AG09309 (cell line): ENCODE data around the gene TMEM45A.

ENCODE experiments used
- DNase-seq: peaks from one replicate; pipeline ENCODE4 v3.0.0-alpha.2; 2010; ENCODE audit warnings: low read depth
- H3K4me3 ChIP-seq: 2 replicates; pipeline ENCODE4 v1.5.1; 2011; ENCODE audit warnings: mild to moderate bottlenecking, low read depth, low read length, moderate library complexity; ENCODE audit not compliant: control insufficient read depth
- TF ChIP-seq, protein P1 (sequence below): IDR thresholded peaks from 2 replicates; pipeline ENCODE4 v1.5.1; 2011; ENCODE audit warnings: mild to moderate bottlenecking, low read depth, low read length, inconsistent platforms; ENCODE audit not compliant: insufficient read depth, control insufficient read depth; ENCODE audit errors: missing control alignments

The TMEM45A gene

DNA sequence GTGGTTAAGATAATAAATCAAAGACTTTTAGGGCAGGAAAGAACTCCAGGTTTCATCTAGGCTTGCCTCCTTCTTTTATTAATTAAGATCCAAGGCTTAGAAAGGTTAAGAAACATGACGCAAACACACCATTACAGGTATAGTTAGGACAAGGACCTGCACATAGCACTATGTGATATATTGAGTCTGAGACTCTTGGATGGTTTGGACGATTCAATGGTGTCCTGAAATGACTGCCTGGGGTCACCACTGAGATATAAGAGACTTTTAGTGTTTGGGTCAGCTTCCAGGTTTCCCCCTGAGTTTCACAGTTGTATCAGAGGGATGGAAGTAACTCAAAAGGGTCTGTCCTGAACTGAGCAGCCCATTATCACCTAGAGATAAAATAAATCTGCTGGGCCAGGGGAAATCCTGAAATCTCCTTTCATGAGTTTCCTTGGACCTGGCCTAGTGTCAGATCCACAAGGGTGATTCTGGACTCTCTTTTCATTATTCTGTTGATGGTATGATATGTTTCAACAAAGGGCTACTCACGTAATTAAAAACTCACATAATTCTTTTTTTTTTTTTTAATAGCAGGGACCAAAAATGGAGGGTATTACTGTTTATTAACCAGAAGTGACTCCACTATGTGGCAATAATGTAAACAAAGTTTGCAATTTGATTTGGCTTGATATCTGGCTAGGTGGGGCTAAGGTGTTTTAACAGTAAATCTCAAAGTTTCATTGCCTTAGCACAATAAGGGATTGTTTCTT is 61.4 kb downstream of the TMEM45A start:
- TF ChIP-seq, protein P1, sequence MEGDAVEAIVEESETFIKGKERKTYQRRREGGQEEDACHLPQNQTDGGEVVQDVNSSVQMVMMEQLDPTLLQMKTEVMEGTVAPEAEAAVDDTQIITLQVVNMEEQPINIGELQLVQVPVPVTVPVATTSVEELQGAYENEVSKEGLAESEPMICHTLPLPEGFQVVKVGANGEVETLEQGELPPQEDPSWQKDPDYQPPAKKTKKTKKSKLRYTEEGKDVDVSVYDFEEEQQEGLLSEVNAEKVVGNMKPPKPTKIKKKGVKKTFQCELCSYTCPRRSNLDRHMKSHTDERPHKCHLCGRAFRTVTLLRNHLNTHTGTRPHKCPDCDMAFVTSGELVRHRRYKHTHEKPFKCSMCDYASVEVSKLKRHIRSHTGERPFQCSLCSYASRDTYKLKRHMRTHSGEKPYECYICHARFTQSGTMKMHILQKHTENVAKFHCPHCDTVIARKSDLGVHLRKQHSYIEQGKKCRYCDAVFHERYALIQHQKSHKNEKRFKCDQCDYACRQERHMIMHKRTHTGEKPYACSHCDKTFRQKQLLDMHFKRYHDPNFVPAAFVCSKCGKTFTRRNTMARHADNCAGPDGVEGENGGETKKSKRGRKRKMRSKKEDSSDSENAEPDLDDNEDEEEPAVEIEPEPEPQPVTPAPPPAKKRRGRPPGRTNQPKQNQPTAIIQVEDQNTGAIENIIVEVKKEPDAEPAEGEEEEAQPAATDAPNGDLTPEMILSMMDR = no peak

GRCh38 chr3:100554373-100554676 is 61.9 kb downstream of the TMEM45A start:
- TF ChIP-seq, protein P1 = no peak
- no peak overlapping the region for H3K4me3 ChIP-seq
- no peak for DNase-seq

More for the DNA sequence above, 61.4 kb downstream of the TMEM45A start:
- DNase-seq = no peak
- no peak overlapping the region for H3K4me3 ChIP-seq

- no peak for DNase-seq
- TF ChIP-seq, protein P1 = no peak
- H3K4me3 ChIP-seq = no peak overlapping the region
Measured at GRCh38 chr3:100556673-100557310, 64.4 kb downstream of the TMEM45A start.

DNA sequence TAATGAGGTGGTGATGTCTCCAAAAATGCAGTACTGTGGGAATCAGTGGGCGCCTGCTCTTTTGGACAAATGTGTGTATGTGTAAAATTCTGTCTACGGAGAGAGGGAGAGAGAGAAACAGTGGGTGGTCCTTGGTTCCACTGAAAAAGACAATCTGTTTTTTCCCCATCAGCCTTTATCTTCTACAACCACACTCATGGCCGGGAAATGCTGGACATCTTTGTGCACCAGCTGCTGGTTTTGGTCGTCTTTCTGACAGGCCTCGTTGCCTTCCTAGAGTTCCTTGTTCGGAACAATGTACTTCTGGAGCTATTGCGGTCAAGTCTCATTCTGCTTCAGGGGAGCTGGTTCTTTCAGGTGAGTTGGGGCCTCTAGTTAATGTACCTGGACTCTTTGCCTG is 65.8 kb downstream of the TMEM45A start:
- TF ChIP-seq, protein P1 = no peak
- H3K4me3 ChIP-seq = no peak overlapping the region
- DNase-seq = no peak

GRCh38 chr3:100560426-100560825 is 68.0 kb downstream of the TMEM45A start:
- TF ChIP-seq, protein P1 = no peak
- no peak for DNase-seq
- no peak overlapping the region for H3K4me3 ChIP-seq

GRCh38 chr3:100561459-100562158 is 69.2 kb downstream of the TMEM45A start:
- H3K4me3 ChIP-seq = no peak overlapping the region
- peak; percentile 87 for DNase-seq
- TF ChIP-seq, protein P1 = no peak
